Testis (tissue), 2 donors: ENCODE results near the gene SLC12A4.

Experiments
- CTCF ChIP-seq, 3 experiments: fragments of 450-650 bp in 2 of 3; fragments of 200-600 bp in 1 of 3; sonication (generic) in 1 of 3; IDR thresholded peaks; one replicate each; pipeline ENCODE4 v1.5.1; 2016 to 2019; ENCODE audit warnings: antibody characterized with exemption in 3 of 3, mild to moderate bottlenecking in 2 of 3, moderate library complexity in 1 of 3
- POLR2A ChIP-seq: fragments of 450-650 bp; IDR thresholded peaks from one replicate; pipeline ENCODE4 v1.6.1; 2017; ENCODE audit warnings: antibody characterized with exemption, mild to moderate bottlenecking, moderate library complexity

GRCh38 chr16:67967183-67967957 is 1.1 kb downstream of the SLC12A4 start:
- no peak for TF ChIP-seq POLR2A
- TF ChIP-seq CTCF (IDR thresholded peaks at IDR 0.05), result no peak
